Motor neuron (in vitro differentiated cells): ENCODE data around the gene KLLN. TPM values are rescaled to one million over a fixed set of nuclear protein-coding genes. Genes with fewer than 3 reads are reported as not detected.
"Not testable (repeated sequence)": the region's sequence is repeated elsewhere in the genome, so short reads cannot be mapped to it uniquely, and the experiment has no call there.

Experiments used
- ATAC-seq, 8 experiments: fragments of 200-7000 bp; cut with Tn5 transposase; replicated peaks in 6 of 8; 2 replicates each; pipeline ENCODE4 v1.8.0; 2021; ENCODE audit warnings: mild to moderate bottlenecking in 8 of 8, moderate library complexity in 8 of 8
- H3K27ac ChIP-seq, 2 donors: fragments of 250-450 bp; sonication (Bioruptor Pico); 2 replicates each; pipeline ENCODE4 v1.9.0; 2021; ENCODE audit warnings: antibody characterized with exemption in 2 of 2, mild to moderate bottlenecking in 2 of 2, moderate library complexity in 1 of 2
- H3K4me1 ChIP-seq, 2 donors: fragments of 250-450 bp; sonication (Bioruptor Pico); replicated peaks in 1 of 2; 2 replicates each; pipeline ENCODE4 v1.6.1; 2021; ENCODE audit warnings: antibody characterized with exemption in 2 of 2, mild to moderate bottlenecking in 2 of 2, moderate library complexity in 1 of 2
- H3K4me3 ChIP-seq, 5 donors: fragments of 250-450 bp; sonication (Bioruptor Pico); 2 replicates each; pipeline ENCODE4 v1.9.0; 2021; ENCODE audit warnings: antibody characterized with exemption in 5 of 5, mild to moderate bottlenecking in 5 of 5, moderate library complexity in 4 of 5
- WGBS, 10 experiments: fragments of 450-650 bp; shearing (Covaris generic); methylation state at CpG; one replicate each; pipeline ENCODE4 v1.0.0; 2022; 5-methylcytosine and 5-hydroxymethylcytosine counted together
- in situ Hi-C, 9 experiments: fragments of 400-800 bp; cut with MboI; loops; one replicate each; pipeline ENCODE4 v1.15.0; 2021; ENCODE audit warnings: low sequenced_read_pairs in 9 of 9, low pct_unique_long_range_greater_than_20kb in 2 of 9; ENCODE audit not compliant: unreplicated experiment in 9 of 9
- total RNA-seq, 8 experiments: library from RNA; unstranded; fragments of 300-600 nt; gene quantifications; 2 replicates each; pipeline versions ENCODE4 v1.2.3 to v1.2.4, GENCODE V29; 2022

KLLN gene
- total RNA-seq, 8 experiments from 2014 or later = 1.3 to 3.0 (median 2.3) TPM

DNA sequence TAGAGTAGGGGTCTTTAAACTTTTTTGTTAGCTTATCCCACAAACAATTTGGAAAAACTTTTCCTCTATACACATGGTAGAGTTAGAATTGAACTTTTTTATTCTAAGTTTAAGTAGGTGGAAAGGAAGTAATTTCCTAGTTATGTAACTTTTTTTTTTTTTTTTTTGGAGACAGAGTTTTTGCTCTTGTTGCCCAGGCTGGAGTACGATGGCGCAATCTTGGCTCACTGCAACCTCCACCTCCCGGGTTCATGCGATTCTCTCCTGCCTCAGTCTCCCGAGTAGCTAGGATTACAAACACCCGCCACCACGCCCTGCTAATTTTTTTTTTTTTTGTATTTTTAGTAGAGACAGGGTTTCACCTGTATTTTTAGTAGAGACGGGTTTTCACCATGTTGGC, 16.6 kb downstream of the KLLN start:
- H3K27ac ChIP-seq, ATAC-seq, H3K4me1 ChIP-seq, H3K4me3 ChIP-seq: not testable (repeated sequence)
- in situ Hi-C loops = loop anchor here in 2 of 9 experiments (25.0 kb wide), 1 partner anchor 691 kb away; no protein-coding TSS in a partner anchor
- WGBS, 10 experiments = 20 to 100% (median 95%) methylated on average over 1 to 8 of the region's 8 CpGs; no CpG with 5 or more reads in 1 of the 10 experiments

DNA sequence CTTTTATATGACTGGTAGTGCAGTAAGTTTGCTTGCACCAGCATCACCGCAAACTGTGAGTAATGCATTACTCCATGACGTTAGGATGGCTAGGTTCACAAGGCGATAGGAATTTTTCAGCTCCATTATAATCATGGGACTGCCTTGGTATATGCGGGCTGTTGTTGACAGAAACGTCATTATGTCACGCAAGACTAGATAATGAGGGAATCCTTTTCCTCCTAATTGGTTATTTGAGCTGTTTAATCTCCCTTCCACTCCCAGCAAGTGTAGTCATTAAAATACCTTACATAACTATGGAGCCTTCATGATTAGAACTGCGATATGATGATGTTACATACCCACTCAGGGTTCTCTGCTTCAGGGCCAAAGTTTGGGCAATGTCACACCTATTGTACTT, 17.3 kb downstream of the KLLN start:
- in situ Hi-C loops = loop anchor here in 2 of 9 experiments (25.0 kb wide), 1 partner anchor 691 kb away; no protein-coding TSS in a partner anchor
- 80 to 100% (median 85%) methylated on average over 1 to 7 of the region's 7 CpGs; no CpG with 5 or more reads in 1 of the 10 experiments for WGBS, 10 experiments
- no peak for ATAC-seq
- Histone ChIP-seq H3K4me1 (no peaks in the 10 kb centered on the region), H3K27ac (no peak overlapping the region), H3K4me3 (no peak overlapping the region)

- no peak overlapping the region for H3K4me3 ChIP-seq
- 86 to 100% (median 96%) methylated on average over 1 to 3 of the region's 3 CpGs for WGBS, 10 experiments
- no peaks in the 10 kb centered on the region for H3K4me1 ChIP-seq
- in situ Hi-C loops = loop anchor here in 2 of 9 experiments (25.0 kb wide), 1 partner anchor 692 kb away; no protein-coding TSS in a partner anchor
- no peak for ATAC-seq
- no peak overlapping the region for H3K27ac ChIP-seq
These were observed 17.7 kb downstream of the KLLN start for GRCh38 chr10:87845624-87845998.

DNA sequence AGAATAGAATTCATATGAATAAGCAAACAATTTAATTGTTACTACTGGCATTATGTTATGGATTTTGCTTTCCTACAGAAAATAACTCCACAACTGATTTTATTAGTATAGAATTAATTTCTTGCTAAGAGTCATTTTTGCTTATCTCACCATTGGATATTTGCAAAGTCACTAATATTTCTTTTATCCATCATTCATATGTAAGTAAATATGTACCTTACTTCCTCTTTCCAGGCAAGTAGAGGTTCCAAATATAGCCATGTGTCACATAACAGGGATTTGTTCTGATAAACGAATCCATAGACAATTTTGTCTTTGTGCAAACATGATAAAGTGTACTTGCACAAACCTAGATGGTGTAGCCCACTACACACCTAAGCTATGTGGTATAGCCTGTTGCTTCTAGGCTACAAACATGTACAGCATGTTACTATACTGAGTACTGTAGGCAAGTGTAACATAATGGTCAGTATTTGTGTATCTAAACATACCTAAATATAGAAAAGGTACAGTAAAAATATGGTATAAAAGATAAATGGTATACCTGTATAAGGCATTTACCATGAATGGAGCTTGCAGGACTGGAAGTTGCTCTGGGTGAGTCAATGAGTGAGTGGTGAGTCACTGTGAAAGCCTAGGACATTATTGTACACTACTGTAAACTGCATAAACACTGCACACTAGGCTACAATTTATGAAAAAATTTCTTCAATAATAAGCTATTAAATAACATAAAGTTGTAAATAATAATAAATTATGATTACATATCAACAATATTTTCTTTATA, 18.3 kb downstream of the KLLN start:
- H3K4me1 ChIP-seq = no peaks in the 10 kb centered on the region
- no peak overlapping the region for H3K27ac ChIP-seq
- peak in 2 of 8 experiments; percentile 10 to 11 for ATAC-seq
- 0 to 58% (median 14%) methylated on average over 1 of the region's 1 CpG; no CpG with 5 or more reads in 4 of the 10 experiments for WGBS, 10 experiments
- no peak overlapping the region for H3K4me3 ChIP-seq
- in situ Hi-C loops = loop anchor here in 2 of 9 experiments (25.0 kb wide), 1 partner anchor 692 kb away; no protein-coding TSS in a partner anchor

GRCh38 chr10:87843714-87844113, 19.6 kb downstream of the KLLN start:
- in situ Hi-C loops = loop anchor here in 2 of 9 experiments (25.0 kb wide), 1 partner anchor 694 kb away; no protein-coding TSS in a partner anchor
- Histone ChIP-seq H3K4me3 (no peak overlapping the region), H3K27ac (no peak overlapping the region), H3K4me1 (no peaks in the 10 kb centered on the region)
- ATAC-seq = no peak
- 90 to 100% (median 100%) methylated on average over 1 to 4 of the region's 4 CpGs; no CpG with 5 or more reads in 2 of the 10 experiments for WGBS, 10 experiments

DNA sequence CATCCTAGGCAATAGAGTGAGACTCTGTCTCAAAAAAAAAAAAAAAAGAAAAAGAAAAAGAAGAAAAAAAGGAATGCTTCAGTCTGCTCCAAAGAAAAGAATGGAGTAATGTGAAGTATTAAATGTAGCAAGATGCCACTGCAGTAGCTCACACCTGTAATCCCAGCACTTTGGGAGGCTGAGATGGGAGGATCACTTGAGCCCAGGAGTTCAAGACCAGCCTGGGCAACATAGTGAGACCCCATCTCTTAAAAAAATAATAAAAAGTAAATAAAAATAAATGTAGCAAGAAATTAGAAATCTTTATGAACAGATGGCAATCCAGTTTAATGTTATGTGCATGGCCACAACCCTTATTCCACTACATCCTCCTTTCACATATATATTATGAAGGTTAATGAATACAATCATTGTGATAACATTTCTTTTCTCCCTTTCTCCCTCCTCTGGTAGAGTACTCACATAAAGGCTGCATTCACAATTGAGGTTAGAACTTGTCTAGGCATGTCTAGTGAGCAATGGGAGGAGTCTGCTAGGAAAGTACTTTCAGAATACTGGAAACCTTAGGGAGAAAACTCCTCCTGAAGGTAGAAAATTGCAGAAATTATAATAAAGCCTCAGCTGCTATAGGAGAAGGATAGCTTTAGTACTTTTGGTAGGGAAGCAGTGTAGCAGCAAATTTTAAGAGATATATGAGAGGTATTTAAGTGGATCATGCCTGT, 20.4 kb downstream of the KLLN start:
- Histone ChIP-seq H3K27ac (no peak overlapping the region), H3K4me3 (no peak overlapping the region), H3K4me1 (no peaks in the 10 kb centered on the region)
- ATAC-seq = peak in 4 of 8 experiments; percentile 89 to 98 (median 98)
- in situ Hi-C loops = loop anchor here in 2 of 9 experiments (25.0 kb wide), 1 partner anchor 694 kb away; no protein-coding TSS in a partner anchor

DNA sequence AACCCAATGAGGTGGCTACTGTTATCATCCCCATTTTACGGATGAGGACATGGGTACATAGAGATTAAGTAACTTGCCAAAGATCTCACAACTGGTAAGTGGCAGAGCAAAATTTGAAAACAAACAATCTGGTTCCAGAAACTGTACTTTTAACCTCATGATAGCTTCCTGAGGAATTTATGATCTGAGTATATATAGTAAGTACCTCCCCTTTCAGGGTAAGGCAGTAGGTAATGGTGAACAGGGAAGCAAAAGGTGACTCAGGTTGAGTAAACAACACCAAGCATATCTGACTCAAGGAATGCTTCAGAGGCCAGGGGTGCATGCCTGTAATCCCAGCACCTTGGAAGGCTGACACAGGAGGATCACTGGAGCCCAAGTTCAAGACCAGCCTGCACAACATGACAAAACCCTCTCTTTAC, 21.1 kb downstream of the KLLN start:
- H3K4me3 ChIP-seq = no peak overlapping the region
- peak in 1 of 8 experiments; percentile 4 for ATAC-seq
- in situ Hi-C loops = loop anchor here in 2 of 9 experiments (25.0 kb wide), 1 partner anchor 695 kb away; no protein-coding TSS in a partner anchor
- 83 to 100% (median 100%) methylated on average over 1 of the region's 1 CpG; no CpG with 5 or more reads in 2 of the 10 experiments for WGBS, 10 experiments
- H3K27ac ChIP-seq = no peak overlapping the region
- H3K4me1 ChIP-seq = no peaks in the 10 kb centered on the region

GRCh38 chr10:87841186-87841585, 22.1 kb downstream of the KLLN start:
- 50 to 100% (median 95%) methylated on average over 1 to 3 of the region's 3 CpGs for WGBS, 10 experiments
- H3K4me3 ChIP-seq = no peak overlapping the region
- no peak overlapping the region for H3K27ac ChIP-seq
- no peaks in the 10 kb centered on the region for H3K4me1 ChIP-seq
- in situ Hi-C loops = loop anchor here in 2 of 9 experiments (25.0 kb wide), 1 partner anchor 696 kb away; no protein-coding TSS in a partner anchor
- ATAC-seq = no peak

GRCh38 chr10:87838650-87839049, 24.7 kb downstream of the KLLN start:
- ATAC-seq = no peak
- Histone ChIP-seq H3K4me3 (no peak overlapping the region), H3K27ac (no peak overlapping the region), H3K4me1 (no peaks in the 10 kb centered on the region)
- WGBS, 10 experiments = 60 to 100% (median 88%) methylated on average over 1 to 2 of the region's 2 CpGs; no CpG with 5 or more reads in 2 of the 10 experiments
- in situ Hi-C loops = loop anchor here in 2 of 9 experiments (25.0 kb wide), 1 partner anchor 699 kb away; no protein-coding TSS in a partner anchor

DNA sequence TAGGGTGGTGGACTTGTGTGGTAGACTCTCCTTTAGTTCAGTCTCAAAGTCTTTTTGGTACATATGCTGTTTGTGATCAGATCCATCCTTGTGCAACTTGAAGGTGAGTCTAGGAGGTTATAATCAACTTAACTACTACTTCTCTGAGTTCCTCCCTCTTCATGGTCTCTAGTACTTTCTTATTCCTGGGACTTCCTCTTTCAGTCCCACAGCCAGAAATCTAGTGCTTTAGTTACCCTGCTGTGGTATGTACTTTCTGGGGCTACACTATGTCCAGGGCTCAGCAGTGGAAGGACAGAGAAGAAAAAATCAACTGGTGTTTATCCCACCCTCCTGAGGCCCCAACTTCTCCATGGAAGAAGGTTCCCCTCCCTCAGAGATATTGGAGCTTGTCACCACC, 25.9 kb downstream of the KLLN start:
- no peak overlapping the region for H3K4me3 ChIP-seq
- no peak for ATAC-seq
- H3K27ac ChIP-seq = no peak overlapping the region
- no peaks in the 10 kb centered on the region for H3K4me1 ChIP-seq
- in situ Hi-C loops = loop anchor here in 2 of 9 experiments (25.0 kb wide), 1 partner anchor 700 kb away; no protein-coding TSS in a partner anchor

- in situ Hi-C loops = loop anchor here in 2 of 9 experiments (25.0 kb wide), 1 partner anchor 701 kb away; no protein-coding TSS in a partner anchor
- H3K4me3 ChIP-seq = no peak overlapping the region
- no peaks in the 10 kb centered on the region for H3K4me1 ChIP-seq
- no peak overlapping the region for H3K27ac ChIP-seq
- 51 to 90% (median 72%) methylated on average over 3 to 4 of the region's 4 CpGs; no CpG with 5 or more reads in 1 of the 10 experiments for WGBS, 10 experiments
- no peak for ATAC-seq
These were observed 27.2 kb downstream of the KLLN start for GRCh38 chr10:87836098-87836497.

DNA sequence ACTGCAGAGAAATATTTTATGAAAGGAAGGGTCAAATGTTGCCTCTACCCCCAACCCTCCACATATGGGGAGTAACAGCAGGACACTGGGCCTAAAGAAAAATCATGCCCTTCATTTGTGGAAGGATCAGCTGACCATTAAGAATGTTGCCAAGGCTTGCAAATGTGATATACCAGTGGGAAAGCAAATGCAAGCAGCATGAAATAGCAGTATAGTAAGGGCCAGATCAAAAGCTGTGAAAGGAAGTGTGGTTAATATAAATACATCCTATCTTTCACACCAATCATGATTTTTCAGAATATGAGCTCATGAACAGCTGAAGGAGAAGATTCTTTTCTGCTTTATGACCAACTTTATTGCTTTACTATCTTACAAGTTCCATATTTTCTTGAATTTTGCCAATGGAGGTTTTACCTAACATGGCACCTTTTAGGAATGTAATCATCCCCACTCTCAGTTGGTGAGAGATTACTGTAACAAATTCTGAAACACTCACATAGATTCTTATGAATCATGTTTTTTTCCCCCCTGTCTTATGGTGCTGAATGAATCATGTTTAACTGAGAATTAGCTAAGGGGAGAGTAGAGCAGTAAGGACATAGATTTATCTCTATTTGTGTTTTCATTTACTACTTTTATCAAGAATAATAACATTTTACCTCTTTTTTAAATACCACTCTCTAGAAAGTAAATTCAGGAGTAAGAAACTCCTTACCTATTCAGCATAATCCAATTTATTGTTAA, 33.2 kb downstream of the KLLN start:
- Histone ChIP-seq H3K27ac (no peak overlapping the region), H3K4me1 (no peaks in the 10 kb centered on the region), H3K4me3 (no peak overlapping the region)
- ATAC-seq = no peak
- in situ Hi-C loops = loop anchor here in 2 of 9 experiments (25.0 kb wide), 1 partner anchor 707 kb away; no protein-coding TSS in a partner anchor
